Left lobe of liver (tissue), 2 donors: ENCODE results near the gene PAX5. TPM values are rescaled to one million over a fixed set of nuclear protein-coding genes. Genes with fewer than 3 reads are reported as not detected.

Experiments used
- ATAC-seq: fragments of 200-7000 bp; cut with Tn5 transposase; one replicate; pipeline ENCODE4 v1.9.1; 2020; ENCODE audit warnings: mild to moderate bottlenecking, moderate library complexity
- DNase-seq: peaks from one replicate; pipeline ENCODE4 v3.0.0-alpha.2; 2020; ENCODE audit warnings: low spot score
- total RNA-seq: library from RNA; stranded (reverse); gene quantifications from one replicate; pipeline ENCODE4 v1.2.1, GENCODE V29; 2021
- donor health status: DM: no; HTN: no; CAD: no; lungs with moderate emphysema.
- donor health status: DM: no; HTN: yes; CAD: no.

PAX5 gene
- total RNA-seq, 1 donor from 2014 or later, result 0.05 TPM

- no peak for ATAC-seq
- DNase-seq, result no peak
These were observed 45.2 kb downstream of the PAX5 start for GRCh38 chr9:36988848-36989247.

GRCh38 chr9:36987891-36988290 lies 46.2 kb downstream of the PAX5 start:
- no peak for ATAC-seq
- no peak for DNase-seq

- no peak for DNase-seq
- no peak for ATAC-seq
These were observed 46.7 kb downstream of the PAX5 start for GRCh38 chr9:36987409-36987808.

GRCh38 chr9:36986468-36987408 lies 47.3 kb downstream of the PAX5 start:
- ATAC-seq (no peak), DNase-seq (no peak)

- no peak for DNase-seq
- no peak for ATAC-seq
These were observed 48.1 kb downstream of the PAX5 start for GRCh38 chr9:36985769-36986467.

GRCh38 chr9:36985061-36985768 lies 48.9 kb downstream of the PAX5 start:
- no peak for DNase-seq
- no peak for ATAC-seq

- no peak for DNase-seq
- ATAC-seq, result no peak
These were observed 53.7 kb downstream of the PAX5 start for GRCh38 chr9:36980148-36980974.

GRCh38 chr9:36976371-36977030 lies 57.6 kb downstream of the PAX5 start:
- DNase-seq (no peak), ATAC-seq (no peak)

- DNase-seq, result peak; percentile 26
- no peak for ATAC-seq
These were observed 59.3 kb downstream of the PAX5 start for GRCh38 chr9:36974731-36975130.

GRCh38 chr9:36971935-36972488 lies 62.1 kb downstream of the PAX5 start:
- DNase-seq, result no peak
- no peak for ATAC-seq

- DNase-seq, result no peak
- no peak for ATAC-seq
These were observed 63.8 kb downstream of the PAX5 start for GRCh38 chr9:36970007-36970888.

GRCh38 chr9:36969216-36969771 lies 64.8 kb downstream of the PAX5 start:
- ATAC-seq, result no peak
- no peak for DNase-seq

- ATAC-seq (no peak), DNase-seq (no peak)
These were observed 65.4 kb downstream of the PAX5 start for GRCh38 chr9:36968574-36969215.

GRCh38 chr9:36967997-36968396 lies 66.1 kb downstream of the PAX5 start:
- DNase-seq (no peak), ATAC-seq (no peak)

GRCh38 chr9:36966371-36967097 lies 67.5 kb downstream of the PAX5 start:
- no peak for DNase-seq
- ATAC-seq, result no peak

GRCh38 chr9:36964791-36965190 lies 69.3 kb downstream of the PAX5 start:
- ATAC-seq (no peak), DNase-seq (no peak)

GRCh38 chr9:36963346-36963745 lies 70.7 kb downstream of the PAX5 start:
- DNase-seq (no peak), ATAC-seq (no peak)
